Transverse colon (tissue), 4 donors: ENCODE results near the gene ZBTB20.

Experiments
- CTCF ChIP-seq, 5 experiments: fragments of 200-600 bp in 3 of 5; fragments of 450-650 bp in 2 of 5; sonication (generic) in 3 of 5; IDR thresholded peaks; 1 replicate in 2 of 5; 2 replicates in 3 of 5; pipeline ENCODE4 v1.5.1; 2016 to 2017; ENCODE audit warnings: antibody characterized with exemption in 5 of 5, inconsistent platforms in 3 of 5, mild to moderate bottlenecking in 2 of 5, moderate library complexity in 1 of 5
- EP300 ChIP-seq: sonication (generic); formaldehyde crosslinking; IDR thresholded peaks from one replicate; pipeline ENCODE4 v1.6.1; 2017; ENCODE audit warnings: antibody characterized with exemption, low read depth
- POLR2A ChIP-seq: fragments of 450-650 bp; IDR thresholded peaks from one replicate; pipeline ENCODE4 v1.6.1; 2016; ENCODE audit warnings: antibody characterized with exemption, mild to moderate bottlenecking, moderate library complexity
- POLR2AphosphoS5 ChIP-seq, 3 donors: sonication (generic); formaldehyde crosslinking; IDR thresholded peaks; one replicate each; pipeline ENCODE4 v1.6.1; 2016; ENCODE audit warnings: antibody characterized with exemption in 3 of 3

- TF ChIP-seq CTCF (IDR thresholded peaks at IDR 0.05): no peak
- TF ChIP-seq POLR2AphosphoS5 (IDR thresholded peaks at IDR 0.05): no peak
- no peak for TF ChIP-seq POLR2A
- TF ChIP-seq EP300: no peak
Measured at GRCh38 chr3:114408736-114409670, 738.1 kb downstream of the ZBTB20 start.
